Heart left ventricle (tissue), 13 donors: ENCODE results near the gene SETSIP.

Experiments
- CTCF ChIP-seq, 12 donors: fragments of 200-600 bp; sonication (generic) in 4 of 12; IDR thresholded peaks; one replicate each; pipeline versions ENCODE4 v1.5.0 to v1.8.0; 2018 to 2022; ENCODE audit warnings: antibody characterized with exemption in 12 of 12, mild to moderate bottlenecking in 5 of 12
- POLR2A ChIP-seq, 2 donors: fragments of 450-650 bp; IDR thresholded peaks; one replicate each; pipeline ENCODE4 v1.6.1; 2017; ENCODE audit warnings: antibody characterized with exemption in 2 of 2, mild to moderate bottlenecking in 2 of 2, moderate library complexity in 2 of 2
- donor health status: ischemic (EF 13 %, LVEDD 7.1; RV severe dilation, severe dysfunction).
- donor health status: DM: no; HTN: yes; CAD: no.
- donor health status: DM: no; HTN: no; CAD: no.
- donor health status: ischemic (EF 25% LVEDD 6.9; RV normal size, moderate dysfunction).
- donor health status: ischemic (EF 25% LVEDD 5.7; RV mildly dilated, moderate dysfunction).
- donor health status: ischemic (EF 35%, LVEDD 5.7; RV mildly dilated, moderate dysfunction).
- donor health status: nonischemic (EF 11% LVEDD 7.7; RV severe dilation, severe dysfunction).
- donor health status: DM: yes; HTN: yes; CAD: no.
- donor health status: PGD.
- donor health status: ischemic (EF 29% LVEDD 5.4; RV normal size, mild dysfunction).
- donor health status: nonischemic (EF 23%, LVEDD 6.1; RV moderate dilation, normal function).

GRCh38 chr1:92123868-92124267 lies 48.7 kb upstream of the SETSIP start:
- TF ChIP-seq CTCF (IDR thresholded peaks at IDR 0.05) (no peak), POLR2A (IDR thresholded peaks at IDR 0.05) (no peak)
